ENCODE results near the gene CFDP1. TPM values are rescaled to one million over a fixed set of nuclear protein-coding genes. Genes with fewer than 3 reads are reported as not detected.
A peak's percentile ranks its signal among the peaks of the same experiment; 100 is the strongest.

CFDP1 gene
- total RNA-seq, 1 experiment from 2014 or later: 50.3 TPM

DNA sequence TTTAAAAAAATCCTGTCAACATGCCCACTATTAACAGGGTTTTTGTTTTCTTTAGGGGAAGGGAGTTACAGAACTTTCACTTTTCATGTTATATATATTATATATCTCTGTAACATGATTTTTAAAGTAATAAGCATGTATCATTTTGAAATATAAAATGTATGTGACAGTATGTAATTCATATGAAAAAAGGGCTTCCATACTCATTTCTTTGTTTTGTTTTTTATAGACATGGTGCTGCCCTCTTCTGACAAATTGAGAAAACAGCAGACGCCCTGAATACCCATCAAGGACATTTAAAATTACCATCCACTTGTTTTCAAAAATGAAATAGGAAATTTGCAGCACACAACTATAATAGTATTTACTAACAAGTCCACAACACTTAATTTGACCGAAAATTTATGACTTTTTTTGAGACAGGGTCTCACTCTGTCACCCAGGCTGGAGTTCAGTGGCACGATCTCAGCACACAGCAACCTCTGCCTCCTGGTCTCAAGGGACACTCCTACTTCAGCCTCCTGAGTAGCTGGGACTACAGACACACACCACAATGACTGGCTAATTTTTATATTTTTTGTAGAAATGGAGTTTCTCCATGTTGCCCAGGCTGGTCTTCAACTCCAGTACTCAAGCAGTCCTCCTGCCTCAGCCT is 30.4 kb downstream of the CFDP1 start:
- Histone ChIP-seq H3K4me3 (no peak overlapping the region), H3K4me1 (no peaks in the 10 kb centered on the region), H3K27ac (no peak overlapping the region), H3K9me3 (replicated peaks) (no peaks in the 10 kb centered on the region), H3K27me3 (no peaks in the 10 kb centered on the region), H3K36me3 (no peaks in the 10 kb centered on the region)
- peak in 1 of 2 experiments; percentile 36 for DNase-seq

GRCh38 chr16:75402159-75402820 is 31.0 kb downstream of the CFDP1 start:
- Histone ChIP-seq H3K4me3 (no peak overlapping the region), H3K36me3 (no peaks in the 10 kb centered on the region), H3K9me3 (replicated peaks) (no peaks in the 10 kb centered on the region), H3K27ac (no peak overlapping the region), H3K4me1 (no peaks in the 10 kb centered on the region), H3K27me3 (no peaks in the 10 kb centered on the region)
- DNase-seq: no peak

GRCh38 chr16:75401691-75402090 is 31.6 kb downstream of the CFDP1 start:
- no peaks in the 10 kb centered on the region for H3K36me3 ChIP-seq
- H3K4me1 ChIP-seq: no peaks in the 10 kb centered on the region
- H3K27ac ChIP-seq: no peak overlapping the region
- no peak for DNase-seq
- H3K4me3 ChIP-seq: no peak overlapping the region
- H3K27me3 ChIP-seq: no peaks in the 10 kb centered on the region
- no peaks in the 10 kb centered on the region for H3K9me3 ChIP-seq (replicated peaks)

DNA sequence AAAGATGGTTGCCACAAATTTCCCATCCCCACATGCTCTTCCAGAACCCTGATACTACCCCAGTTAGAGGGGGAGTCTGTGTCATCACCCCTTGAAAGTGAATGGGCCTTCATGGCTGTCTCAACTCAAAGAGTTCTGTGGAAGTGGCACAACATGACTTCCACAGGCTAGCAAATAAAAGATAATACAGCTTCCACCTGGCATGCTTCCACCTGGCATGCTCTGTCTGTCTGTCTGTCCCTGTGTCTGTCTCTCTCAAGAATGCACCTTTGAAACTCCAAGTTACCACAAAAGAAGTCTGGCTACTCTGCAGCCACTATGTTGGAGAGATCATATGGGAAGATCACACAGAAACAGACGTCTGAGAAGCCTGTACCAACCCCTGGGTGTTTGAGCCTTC is 35.0 kb downstream of the CFDP1 start:
- Histone ChIP-seq H3K4me1 (no peaks in the 10 kb centered on the region), H3K27ac (no peak overlapping the region), H3K36me3 (no peaks in the 10 kb centered on the region), H3K27me3 (no peaks in the 10 kb centered on the region), H3K4me3 (no peak overlapping the region), H3K9me3 (replicated peaks) (no peaks in the 10 kb centered on the region)
- DNase-seq: no peak

DNA sequence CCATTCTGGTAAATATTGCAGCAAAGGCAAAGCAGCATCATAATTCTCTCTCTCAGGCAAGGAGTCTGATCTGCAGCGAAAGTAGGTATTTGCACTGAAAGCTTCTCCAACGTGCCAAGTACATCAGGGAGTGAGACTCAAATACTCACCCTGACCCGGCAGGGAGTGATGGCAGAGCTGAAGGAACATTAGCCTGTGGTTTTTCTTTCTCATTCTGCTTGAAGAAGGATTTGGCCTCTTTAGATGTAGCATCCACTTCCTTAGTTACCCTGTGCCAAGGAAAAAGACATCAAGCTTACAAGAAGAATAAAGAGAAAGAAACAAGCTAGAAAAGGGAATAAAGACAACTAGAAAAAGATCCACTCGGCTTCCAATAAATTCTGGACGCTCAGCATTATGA is 38.4 kb downstream of the CFDP1 start:
- Histone ChIP-seq H3K9me3 (replicated peaks) (no peaks in the 10 kb centered on the region), H3K27ac (no peak overlapping the region), H3K36me3 (no peaks in the 10 kb centered on the region; the same call in 1 of the 2 replicates), H3K4me1 (no peaks in the 10 kb centered on the region), H3K4me3 (no peak overlapping the region), H3K27me3 (no peaks in the 10 kb centered on the region)
- DNase-seq: no peak

GRCh38 chr16:75392906-75393305 is 40.4 kb downstream of the CFDP1 start:
- no peak for DNase-seq
- Histone ChIP-seq H3K27me3 (no peaks in the 10 kb centered on the region), H3K36me3 (no peaks in the 10 kb centered on the region; the same call in 1 of the 2 replicates), H3K4me1 (no peaks in the 10 kb centered on the region), H3K27ac (no peak overlapping the region), H3K4me3 (no peak overlapping the region), H3K9me3 (replicated peaks) (no peaks in the 10 kb centered on the region)

DNA sequence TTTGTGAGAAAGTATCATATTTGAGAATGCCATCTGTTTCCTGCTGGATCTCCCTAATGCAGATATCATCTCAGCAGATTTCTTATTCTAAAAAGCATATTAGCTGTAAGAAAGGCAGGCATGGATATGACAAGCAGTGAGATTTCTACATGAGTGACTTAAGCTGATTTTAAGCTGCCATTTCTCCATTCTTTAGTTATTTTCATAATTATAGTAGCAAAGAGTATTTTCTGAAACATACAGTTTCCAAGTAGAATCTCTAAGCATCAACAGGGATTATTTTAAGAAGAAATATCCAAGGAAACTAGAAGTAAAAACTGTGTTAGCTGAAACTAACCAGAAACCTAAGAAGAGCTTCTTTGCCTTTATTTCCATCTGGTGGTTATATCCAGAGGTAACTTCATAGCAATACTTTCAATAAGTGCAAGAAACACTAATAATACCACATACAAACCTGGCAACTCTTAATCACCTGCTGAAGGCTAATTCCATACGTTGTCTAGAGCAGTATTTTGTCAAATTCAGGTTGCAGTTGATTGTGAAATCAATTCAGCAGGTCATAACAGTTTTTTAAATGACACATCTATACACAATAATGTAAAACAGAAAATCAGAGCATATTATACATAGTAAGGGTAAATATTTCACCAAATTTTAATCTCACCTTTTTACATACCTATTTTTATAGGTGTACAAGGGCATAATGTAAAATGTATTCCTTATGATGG is 42.2 kb downstream of the CFDP1 start:
- no peak for DNase-seq
- no peak overlapping the region for H3K27ac ChIP-seq
- H3K9me3 ChIP-seq (replicated peaks): no peaks in the 10 kb centered on the region
- H3K4me3 ChIP-seq: no peak overlapping the region
- H3K36me3 ChIP-seq: no peaks in the 10 kb centered on the region; the same call in 1 of the 2 replicates
- H3K27me3 ChIP-seq: no peaks in the 10 kb centered on the region
- H3K4me1 ChIP-seq: no peaks in the 10 kb centered on the region

GRCh38 chr16:75389096-75389690 is 44.1 kb downstream of the CFDP1 start:
- no peak for DNase-seq
- no peak overlapping the region for H3K4me3 ChIP-seq
- H3K4me1 ChIP-seq: no peaks in the 10 kb centered on the region
- no peaks in the 10 kb centered on the region; the same call in 1 of the 2 replicates for H3K36me3 ChIP-seq
- H3K27ac ChIP-seq: no peak overlapping the region
- H3K27me3 ChIP-seq: no peaks in the 10 kb centered on the region
- no peaks in the 10 kb centered on the region for H3K9me3 ChIP-seq (replicated peaks)

DNA sequence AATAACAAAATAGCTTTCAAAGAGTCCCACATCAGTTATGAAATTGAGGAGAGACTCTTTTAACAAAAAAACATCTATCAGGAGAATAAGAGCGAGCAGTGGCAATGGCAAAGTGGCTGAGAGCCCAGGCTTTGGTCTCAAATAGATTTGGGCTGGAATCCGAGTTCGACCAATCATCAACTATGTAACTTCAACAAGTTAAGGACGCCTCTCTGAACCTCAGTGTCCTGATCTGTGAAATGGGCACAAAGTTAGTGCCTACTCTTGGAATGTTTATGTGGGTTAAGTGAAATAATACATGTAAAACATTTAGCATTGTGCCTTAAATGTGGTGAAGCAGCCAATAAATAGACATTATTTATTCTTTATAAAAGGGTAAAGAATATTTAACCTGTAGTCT is 45.4 kb downstream of the CFDP1 start:
- no peak overlapping the region for H3K27ac ChIP-seq
- no peak overlapping the region for H3K4me3 ChIP-seq
- H3K27me3 ChIP-seq: no peaks in the 10 kb centered on the region
- H3K4me1 ChIP-seq: no peaks in the 10 kb centered on the region
- H3K9me3 ChIP-seq (replicated peaks): no peaks in the 10 kb centered on the region
- no peak for DNase-seq
- no peaks in the 10 kb centered on the region; the same call in 1 of the 2 replicates for H3K36me3 ChIP-seq

GRCh38 chr16:75385507-75386152 is 47.7 kb downstream of the CFDP1 start:
- Histone ChIP-seq H3K27ac (no peak overlapping the region), H3K36me3 (no peaks in the 10 kb centered on the region), H3K9me3 (replicated peaks) (no peaks in the 10 kb centered on the region), H3K4me1 (no peaks in the 10 kb centered on the region), H3K27me3 (no peaks in the 10 kb centered on the region), H3K4me3 (no peak overlapping the region)
- DNase-seq: peak; percentile 5 to 67

- DNase-seq: no peak
- H3K4me3 ChIP-seq: no peak overlapping the region
- no peaks in the 10 kb centered on the region for H3K4me1 ChIP-seq
- H3K36me3 ChIP-seq: no peaks in the 10 kb centered on the region
- no peaks in the 10 kb centered on the region for H3K27me3 ChIP-seq
- no peaks in the 10 kb centered on the region for H3K9me3 ChIP-seq (replicated peaks)
- no peak overlapping the region for H3K27ac ChIP-seq
These were observed 50.2 kb downstream of the CFDP1 start for GRCh38 chr16:75383141-75383540.

GRCh38 chr16:75382611-75383010 is 50.7 kb downstream of the CFDP1 start:
- no peak overlapping the region for H3K27ac ChIP-seq
- no peak for DNase-seq
- H3K4me1 ChIP-seq: no peaks in the 10 kb centered on the region
- H3K36me3 ChIP-seq: no peaks in the 10 kb centered on the region
- no peaks in the 10 kb centered on the region for H3K27me3 ChIP-seq
- H3K9me3 ChIP-seq (replicated peaks): no peaks in the 10 kb centered on the region
- H3K4me3 ChIP-seq: no peak overlapping the region

- no peaks in the 10 kb centered on the region for H3K4me1 ChIP-seq
- no peaks in the 10 kb centered on the region for H3K9me3 ChIP-seq (replicated peaks)
- DNase-seq: no peak
- no peak overlapping the region for H3K4me3 ChIP-seq
- no peaks in the 10 kb centered on the region for H3K36me3 ChIP-seq
- H3K27ac ChIP-seq: no peak overlapping the region
- H3K27me3 ChIP-seq: no peaks in the 10 kb centered on the region
These were observed 52.4 kb downstream of the CFDP1 start for GRCh38 chr16:75380870-75381269.

DNA sequence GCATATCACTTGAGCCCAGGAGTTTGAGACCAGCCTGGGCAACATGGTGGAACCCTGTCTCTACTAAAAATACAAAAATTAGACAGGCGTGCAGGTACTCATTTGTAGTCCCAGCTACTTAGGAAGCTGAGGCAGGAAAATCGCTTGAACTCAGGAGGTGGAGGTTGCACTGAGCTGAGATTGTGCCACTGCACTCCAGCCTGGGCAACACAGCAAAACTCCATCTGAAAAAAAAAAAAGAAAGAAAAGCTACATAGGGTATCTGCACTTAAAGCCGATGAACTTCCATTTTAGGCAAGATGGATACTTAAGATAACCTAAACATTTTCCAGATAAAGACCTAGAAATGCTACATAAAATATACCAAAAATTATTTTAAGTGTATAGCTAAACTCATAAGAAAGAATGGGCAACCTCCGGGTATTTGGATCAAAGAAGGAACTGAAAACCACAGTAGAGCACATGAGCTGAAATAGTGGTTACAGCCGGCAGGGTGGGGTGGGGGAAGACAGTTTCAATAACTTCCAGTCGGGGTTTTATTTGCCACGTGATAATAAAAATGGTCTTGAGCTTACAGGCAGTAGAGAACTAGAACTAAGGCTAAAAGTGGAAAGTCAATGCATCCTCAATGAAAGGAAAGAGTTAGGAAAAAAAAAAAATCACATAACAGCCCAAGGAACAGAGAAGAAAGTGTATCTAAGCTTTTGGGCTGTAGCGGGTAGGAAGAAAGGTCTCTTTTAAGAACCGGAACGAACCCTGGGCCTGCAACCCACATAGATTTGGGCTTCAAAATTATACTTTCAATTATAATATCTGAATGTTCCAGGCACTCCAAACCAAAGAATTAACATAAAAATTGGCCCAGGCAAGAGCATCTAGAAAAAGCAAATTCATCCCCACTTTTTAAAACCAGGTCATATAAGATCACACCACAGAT is 53.1 kb downstream of the CFDP1 start:
- Histone ChIP-seq H3K4me3 (no peak overlapping the region), H3K36me3 (no peaks in the 10 kb centered on the region), H3K27me3 (no peaks in the 10 kb centered on the region), H3K9me3 (replicated peaks) (no peaks in the 10 kb centered on the region), H3K27ac (no peak overlapping the region), H3K4me1 (no peaks in the 10 kb centered on the region)
- no peak for DNase-seq
